ENCODE measurements around the gene TRMT13.

DNA sequence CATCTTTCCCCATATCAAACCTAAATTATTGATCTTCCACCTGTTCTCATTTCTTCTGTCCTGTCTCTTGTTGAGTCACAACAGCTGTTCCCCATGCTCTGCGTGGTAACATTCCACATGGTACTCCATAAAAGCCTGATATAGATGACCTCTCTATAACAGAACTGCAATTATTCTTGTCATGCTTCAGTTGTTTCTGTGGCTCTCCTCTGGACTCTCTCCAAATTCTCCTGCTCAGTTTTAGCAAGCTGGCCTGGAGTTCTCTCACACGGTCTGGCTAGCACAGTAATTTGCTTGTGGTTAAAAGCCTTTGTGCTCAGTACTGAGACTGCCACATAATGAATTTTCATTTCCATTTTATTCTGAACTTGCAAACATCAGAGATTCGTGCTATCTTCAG is 55.7 kb downstream of the TRMT13 start:
- TF ChIP-seq, protein P1, sequence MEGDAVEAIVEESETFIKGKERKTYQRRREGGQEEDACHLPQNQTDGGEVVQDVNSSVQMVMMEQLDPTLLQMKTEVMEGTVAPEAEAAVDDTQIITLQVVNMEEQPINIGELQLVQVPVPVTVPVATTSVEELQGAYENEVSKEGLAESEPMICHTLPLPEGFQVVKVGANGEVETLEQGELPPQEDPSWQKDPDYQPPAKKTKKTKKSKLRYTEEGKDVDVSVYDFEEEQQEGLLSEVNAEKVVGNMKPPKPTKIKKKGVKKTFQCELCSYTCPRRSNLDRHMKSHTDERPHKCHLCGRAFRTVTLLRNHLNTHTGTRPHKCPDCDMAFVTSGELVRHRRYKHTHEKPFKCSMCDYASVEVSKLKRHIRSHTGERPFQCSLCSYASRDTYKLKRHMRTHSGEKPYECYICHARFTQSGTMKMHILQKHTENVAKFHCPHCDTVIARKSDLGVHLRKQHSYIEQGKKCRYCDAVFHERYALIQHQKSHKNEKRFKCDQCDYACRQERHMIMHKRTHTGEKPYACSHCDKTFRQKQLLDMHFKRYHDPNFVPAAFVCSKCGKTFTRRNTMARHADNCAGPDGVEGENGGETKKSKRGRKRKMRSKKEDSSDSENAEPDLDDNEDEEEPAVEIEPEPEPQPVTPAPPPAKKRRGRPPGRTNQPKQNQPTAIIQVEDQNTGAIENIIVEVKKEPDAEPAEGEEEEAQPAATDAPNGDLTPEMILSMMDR (IDR thresholded peaks at IDR 0.05) = no peak
- peak in 1 of 2 donors; percentile 26 for TF ChIP-seq POLR2A (IDR thresholded peaks at IDR 0.05)

Measured in adrenal gland (tissue), 5 donors.